Pancreas (tissue), 10 donors: Measurements from ENCODE around the gene ARHGEF33. TPM values are rescaled to one million over a fixed set of nuclear protein-coding genes. Genes with fewer than 3 reads are reported as not detected.

Source experiments
- ATAC-seq, 4 donors: fragments of 200-7000 bp; cut with Tn5 transposase; one replicate each; pipeline versions ENCODE4 v1.8.0 to v1.9.1; 2020; ENCODE audit warnings: mild to moderate bottlenecking in 4 of 4, moderate library complexity in 4 of 4
- DNase-seq, 6 donors: peaks; one replicate each; pipeline ENCODE4 v3.0.0-alpha.2; 2020
- FAIRE-seq: peaks from 2 replicates; lab custom pipeline; 2012; peaks lifted over from hg19 to GRCh38; lab: Jason Lieb, UNC
- H3K27ac ChIP-seq, 4 donors: fragments of 200-600 bp; sonication (generic); 1 replicate in 3 of 4; 2 replicates in 1 of 4; pipeline versions ENCODE4 v1.5.0 to v1.8.0; 2020
- H3K27me3 ChIP-seq, 4 donors: fragments of 200-600 bp; one replicate each; pipeline ENCODE4 v1.8.0; 2021
- H3K36me3 ChIP-seq, 3 donors: fragments of 200-600 bp; sonication (generic) in 1 of 3; one replicate each; pipeline versions ENCODE4 v1.5.0 to v1.8.0; 2020 to 2021
- H3K4me1 ChIP-seq, 3 donors: fragments of 200-600 bp; one replicate each; pipeline ENCODE4 v1.8.0; 2021
- H3K4me3 ChIP-seq, 4 donors: fragments of 200-600 bp; sonication (generic) in 2 of 4; one replicate each; pipeline versions ENCODE4 v1.5.0 to v1.8.0; 2020 to 2021
- H3K9me3 ChIP-seq, 4 donors: fragments of 200-600 bp; one replicate each; pipeline ENCODE4 v1.8.0; 2021
- WGBS, 2 donors: extraction: QIAGEN DNeasy Blood & Tissue Kit; methylation state at CpG; one replicate each; pipeline ENCODE4 v1.1.7; 2013; 5-methylcytosine and 5-hydroxymethylcytosine counted together
- intact Hi-C, 3 donors: fragments of 100-400 bp; cut with DNase I; formaldehyde crosslinking; loops; one replicate each; pipeline versions ENCODE4 v1.11.1 to v1.14.2; 2022
- polyA plus RNA-seq, 2 donors: library from polyadenylated mRNA; stranded (reverse); fragments of 200-250 nt; gene quantifications; one replicate each; pipeline ENCODE4 v1.2.3, GENCODE V29; 2013
- total RNA-seq, 6 donors: library from RNA; stranded (reverse); fragmentation: NEBNext Ultra II Directional in 4 of 6; extraction: Animal tissue kit (Norgen Biotek cat#: 25700) in 4 of 6; gene quantifications; one replicate each; pipeline versions ENCODE4 v1.2.1 to v1.2.4, GENCODE V29; 2021 to 2023
- TF ChIP-seq, protein P1 (sequence below), 4 donors: fragments of 200-600 bp; sonication (generic) in 3 of 4; IDR thresholded peaks; one replicate each; pipeline versions ENCODE4 v1.5.0 to v1.8.0; 2021; ENCODE audit warnings: antibody characterized with exemption in 4 of 4
- donor health status: healthy with polysubstance abuse.
- donor health status: DM: no; HTN: no; CAD: no; lungs with moderate emphysema.
- donor health status: DM: no; HTN: no; CAD: no.
- donor health status: control.
- donor health status: control.
- donor health status: Bipolar disorder and iron deficiency.
- donor health status: DM: yes; HTN: yes; CAD: no.
- donor health status: DM: no; HTN: no; CAD: no.
- donor health status: DM: no; HTN: no; CAD: no.
- donor health status: DM: yes; HTN: yes; CAD: no.

ARHGEF33 gene
- total and polyA plus RNA-seq, 8 donors = 0.13 to 1.6 (median 0.47) TPM

DNA sequence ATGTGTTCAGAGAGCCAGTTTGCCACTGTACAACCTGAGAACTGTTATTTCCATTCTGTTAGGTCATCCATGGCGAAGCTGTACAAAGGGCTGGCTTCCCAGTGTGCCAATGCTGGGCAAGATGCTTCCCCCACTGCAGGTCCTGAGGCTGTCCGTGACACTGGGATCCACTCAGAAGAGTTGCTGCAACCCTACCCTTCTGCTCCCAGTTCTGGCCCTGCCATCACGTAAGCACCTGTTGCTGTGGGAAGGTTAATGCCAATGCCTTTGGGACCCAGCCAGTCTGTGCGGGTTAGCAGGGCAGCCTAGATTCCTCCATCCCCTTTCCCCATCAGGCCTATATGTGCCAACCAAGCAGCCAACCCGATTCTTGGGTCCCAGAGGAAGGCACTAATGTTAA, 68.3 kb downstream of the ARHGEF33 start:
- intact Hi-C loops = no loop called here
- no peak for ATAC-seq
- Histone ChIP-seq H3K27me3 (no peaks in the 10 kb centered on the region), H3K4me3 (no peak overlapping the region), H3K36me3 (no peaks in the 10 kb centered on the region), H3K9me3 (no peaks in the 10 kb centered on the region), H3K4me1 (no peaks in the 10 kb centered on the region), H3K27ac (no peak overlapping the region)
- TF ChIP-seq, protein P1, sequence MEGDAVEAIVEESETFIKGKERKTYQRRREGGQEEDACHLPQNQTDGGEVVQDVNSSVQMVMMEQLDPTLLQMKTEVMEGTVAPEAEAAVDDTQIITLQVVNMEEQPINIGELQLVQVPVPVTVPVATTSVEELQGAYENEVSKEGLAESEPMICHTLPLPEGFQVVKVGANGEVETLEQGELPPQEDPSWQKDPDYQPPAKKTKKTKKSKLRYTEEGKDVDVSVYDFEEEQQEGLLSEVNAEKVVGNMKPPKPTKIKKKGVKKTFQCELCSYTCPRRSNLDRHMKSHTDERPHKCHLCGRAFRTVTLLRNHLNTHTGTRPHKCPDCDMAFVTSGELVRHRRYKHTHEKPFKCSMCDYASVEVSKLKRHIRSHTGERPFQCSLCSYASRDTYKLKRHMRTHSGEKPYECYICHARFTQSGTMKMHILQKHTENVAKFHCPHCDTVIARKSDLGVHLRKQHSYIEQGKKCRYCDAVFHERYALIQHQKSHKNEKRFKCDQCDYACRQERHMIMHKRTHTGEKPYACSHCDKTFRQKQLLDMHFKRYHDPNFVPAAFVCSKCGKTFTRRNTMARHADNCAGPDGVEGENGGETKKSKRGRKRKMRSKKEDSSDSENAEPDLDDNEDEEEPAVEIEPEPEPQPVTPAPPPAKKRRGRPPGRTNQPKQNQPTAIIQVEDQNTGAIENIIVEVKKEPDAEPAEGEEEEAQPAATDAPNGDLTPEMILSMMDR (IDR thresholded peaks at IDR 0.05) = no peak
- WGBS, 2 donors = 88 to 89% methylated on average over 5 of the region's 5 CpGs
- FAIRE-seq = no peak
- no peak for DNase-seq

DNA sequence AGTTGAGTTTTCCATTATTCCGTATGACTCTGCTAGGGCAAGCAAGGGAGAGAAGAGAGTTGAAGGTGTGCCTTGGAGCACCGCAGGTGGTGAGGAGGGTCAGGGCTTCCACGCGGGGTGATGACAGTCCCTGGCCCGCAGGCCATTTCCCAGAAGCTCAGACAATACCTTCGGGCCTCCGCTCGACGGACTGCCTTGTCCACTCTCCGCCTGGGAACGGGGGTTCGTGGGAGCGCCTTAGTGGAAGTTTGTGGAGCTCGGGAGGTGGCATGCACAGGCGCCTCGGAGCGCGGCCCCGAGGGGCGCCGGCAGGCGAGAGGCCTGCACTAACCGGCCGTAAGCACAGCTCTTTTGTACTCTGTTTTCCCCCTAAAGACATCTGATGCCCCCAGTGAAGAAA, 69.8 kb downstream of the ARHGEF33 start:
- H3K36me3 ChIP-seq = no peaks in the 10 kb centered on the region
- intact Hi-C loops = no loop called here
- H3K4me3 ChIP-seq = peak overlapping the region in 1 of 4 donors; percentile 51
- H3K4me1 ChIP-seq = no peaks in the 10 kb centered on the region
- H3K27me3 ChIP-seq = no peaks in the 10 kb centered on the region
- peak in 1 of 6 donors; percentile 35 for DNase-seq
- H3K9me3 ChIP-seq = no peaks in the 10 kb centered on the region
- TF ChIP-seq, protein P1 (IDR thresholded peaks at IDR 0.05) = no peak
- no peak for ATAC-seq
- H3K27ac ChIP-seq = no peak overlapping the region
- no peak for FAIRE-seq
- WGBS, 2 donors = 83 to 84% methylated on average over 24 of the region's 24 CpGs

DNA sequence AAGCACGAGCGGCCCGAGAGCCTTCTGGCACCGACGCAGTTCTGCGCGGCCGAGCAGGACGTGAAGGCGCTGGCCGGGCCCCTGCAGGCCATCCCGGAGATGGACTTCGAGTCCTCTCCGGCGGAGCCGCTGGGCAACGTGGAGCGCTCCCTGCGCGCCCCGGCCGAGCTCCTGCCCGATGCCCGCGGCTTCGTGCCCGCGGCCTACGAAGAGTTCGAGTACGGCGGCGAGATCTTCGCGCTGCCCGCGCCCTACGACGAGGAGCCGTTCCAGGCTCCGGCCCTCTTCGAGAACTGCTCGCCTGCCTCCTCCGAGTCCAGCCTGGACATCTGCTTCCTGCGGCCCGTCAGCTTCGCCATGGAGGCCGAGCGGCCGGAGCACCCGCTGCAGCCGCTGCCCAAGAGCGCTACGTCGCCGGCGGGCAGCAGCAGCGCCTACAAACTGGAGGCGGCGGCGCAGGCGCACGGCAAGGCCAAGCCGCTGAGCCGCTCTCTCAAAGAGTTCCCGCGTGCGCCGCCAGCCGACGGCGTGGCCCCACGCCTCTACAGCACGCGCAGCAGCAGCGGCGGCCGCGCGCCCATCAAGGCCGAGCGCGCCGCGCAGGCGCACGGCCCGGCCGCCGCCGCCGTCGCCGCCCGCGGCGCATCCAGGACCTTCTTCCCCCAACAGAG, 70.4 kb downstream of the ARHGEF33 start:
- TF ChIP-seq, protein P1 (IDR thresholded peaks at IDR 0.05) = no peak
- no peaks in the 10 kb centered on the region for H3K36me3 ChIP-seq
- H3K9me3 ChIP-seq = no peaks in the 10 kb centered on the region
- 9 to 11% methylated on average over 94 to 97 of the region's 97 CpGs for WGBS, 2 donors
- ATAC-seq (peak; percentile 85 to 99 (median 97)), DNase-seq (peak; percentile 57 to 81 (median 64)), FAIRE-seq (no peak)
- H3K27ac ChIP-seq = no peak overlapping the region
- peak overlapping the region in 3 of 4 donors; percentile 24 to 51 (median 26) for H3K4me3 ChIP-seq
- no peaks in the 10 kb centered on the region for H3K4me1 ChIP-seq
- intact Hi-C loops = no loop called here
- H3K27me3 ChIP-seq = no peaks in the 10 kb centered on the region

DNA sequence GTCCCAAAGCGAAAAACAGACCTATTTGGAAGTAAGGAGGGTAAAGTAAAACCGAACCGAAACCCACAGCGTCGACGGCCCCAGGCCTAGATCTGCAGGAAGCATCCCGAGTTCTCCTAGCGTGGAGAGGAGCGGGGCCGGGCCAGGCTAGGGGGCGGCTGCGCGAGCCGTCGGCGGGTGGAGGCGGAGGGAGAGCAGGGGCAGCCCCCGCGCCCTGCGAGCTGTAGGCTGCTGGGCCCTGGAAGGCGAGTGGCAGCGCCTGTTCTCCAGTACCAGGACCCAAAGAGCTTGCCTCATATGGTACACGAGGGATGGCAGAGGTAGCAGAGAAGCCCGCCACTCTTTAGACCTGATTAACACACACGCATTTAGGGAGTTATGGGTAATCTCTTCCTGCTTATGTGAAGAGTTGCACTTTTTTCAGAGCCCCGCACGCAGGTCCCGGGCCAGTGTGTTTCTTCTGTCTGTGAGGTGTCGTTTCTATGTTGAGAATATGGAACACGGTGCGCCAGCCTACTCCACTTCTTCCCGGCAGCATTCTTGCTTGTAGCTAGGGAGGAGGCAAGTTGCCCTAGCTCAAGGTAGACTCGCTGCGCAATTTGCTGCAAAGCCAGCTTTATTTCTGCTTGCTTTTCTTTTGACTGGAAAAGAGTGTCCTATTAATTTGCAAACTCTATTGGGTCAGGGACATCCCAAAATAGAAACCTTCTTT, 71.1 kb downstream of the ARHGEF33 start:
- Histone ChIP-seq H3K36me3 (no peaks in the 10 kb centered on the region), H3K4me1 (no peaks in the 10 kb centered on the region), H3K4me3 (peak overlapping the region in 2 of 4 donors; percentile 24 to 51), H3K27ac (no peak overlapping the region), H3K27me3 (no peaks in the 10 kb centered on the region), H3K9me3 (no peaks in the 10 kb centered on the region)
- FAIRE-seq = no peak
- intact Hi-C loops = no loop called here
- TF ChIP-seq, protein P1 (IDR thresholded peaks at IDR 0.05) = no peak
- peak in 2 of 4 donors; percentile 8 to 20 for ATAC-seq
- peak in 2 of 6 donors; percentile 50 to 59 for DNase-seq
- WGBS, 2 donors = 63 to 67% methylated on average over 34 of the region's 34 CpGs

DNA sequence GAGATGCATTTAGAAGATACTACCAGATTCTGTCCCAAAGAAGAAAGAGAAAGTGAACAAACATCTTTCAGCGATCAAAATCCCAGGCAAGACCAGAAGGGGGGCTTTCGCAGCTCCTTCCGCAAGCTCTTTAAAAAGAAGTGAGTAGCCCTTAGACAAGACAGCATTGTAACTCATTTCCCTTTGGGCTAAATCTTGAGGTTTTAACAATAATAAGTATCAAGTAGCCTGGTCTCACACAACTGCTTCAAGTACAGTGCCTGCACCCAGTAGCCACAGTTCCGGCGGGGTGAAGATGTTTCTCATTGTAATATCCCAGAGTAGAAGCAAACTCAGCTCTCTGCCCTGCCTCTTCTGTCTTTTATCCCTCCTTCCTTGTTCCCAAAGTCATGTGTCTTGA, 76.3 kb downstream of the ARHGEF33 start:
- DNase-seq (no peak), ATAC-seq (no peak), FAIRE-seq (no peak)
- Histone ChIP-seq H3K27me3 (no peaks in the 10 kb centered on the region), H3K9me3 (no peaks in the 10 kb centered on the region), H3K27ac (no peak overlapping the region), H3K4me1 (no peaks in the 10 kb centered on the region), H3K36me3 (no peaks in the 10 kb centered on the region), H3K4me3 (no peak overlapping the region)
- TF ChIP-seq, protein P1 (IDR thresholded peaks at IDR 0.05) = no peak
- intact Hi-C loops = no loop called here
- 93 to 94% methylated on average over 5 of the region's 5 CpGs for WGBS, 2 donors
